Measurements from ENCODE around the gene TAMALIN. TPM values are rescaled to one million over a fixed set of nuclear protein-coding genes. Genes with fewer than 3 reads are reported as not detected.

Gene TAMALIN
- total and polyA plus RNA-seq, 2 experiments from 2014 or later, result 0.34 to 3.0 TPM

DNA sequence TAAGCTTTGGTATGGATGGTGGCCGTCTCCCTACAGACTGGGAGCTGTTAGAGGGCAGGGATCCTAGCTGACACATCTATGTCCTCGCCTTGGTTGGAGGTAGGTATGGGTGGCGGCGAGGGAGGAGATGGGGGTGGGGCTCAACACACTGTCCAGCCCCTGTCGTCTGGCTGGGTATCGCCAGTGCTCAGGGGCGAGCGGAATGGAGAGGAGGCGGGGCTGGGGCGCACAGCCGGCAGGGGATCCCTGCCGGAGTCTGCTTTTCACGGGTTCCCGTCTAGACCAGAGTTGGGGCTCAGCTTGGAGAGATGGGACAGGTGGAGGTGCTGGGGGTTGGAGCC, 16.1 kb downstream of the TAMALIN start (continued):
- TF ChIP-seq, protein P1, sequence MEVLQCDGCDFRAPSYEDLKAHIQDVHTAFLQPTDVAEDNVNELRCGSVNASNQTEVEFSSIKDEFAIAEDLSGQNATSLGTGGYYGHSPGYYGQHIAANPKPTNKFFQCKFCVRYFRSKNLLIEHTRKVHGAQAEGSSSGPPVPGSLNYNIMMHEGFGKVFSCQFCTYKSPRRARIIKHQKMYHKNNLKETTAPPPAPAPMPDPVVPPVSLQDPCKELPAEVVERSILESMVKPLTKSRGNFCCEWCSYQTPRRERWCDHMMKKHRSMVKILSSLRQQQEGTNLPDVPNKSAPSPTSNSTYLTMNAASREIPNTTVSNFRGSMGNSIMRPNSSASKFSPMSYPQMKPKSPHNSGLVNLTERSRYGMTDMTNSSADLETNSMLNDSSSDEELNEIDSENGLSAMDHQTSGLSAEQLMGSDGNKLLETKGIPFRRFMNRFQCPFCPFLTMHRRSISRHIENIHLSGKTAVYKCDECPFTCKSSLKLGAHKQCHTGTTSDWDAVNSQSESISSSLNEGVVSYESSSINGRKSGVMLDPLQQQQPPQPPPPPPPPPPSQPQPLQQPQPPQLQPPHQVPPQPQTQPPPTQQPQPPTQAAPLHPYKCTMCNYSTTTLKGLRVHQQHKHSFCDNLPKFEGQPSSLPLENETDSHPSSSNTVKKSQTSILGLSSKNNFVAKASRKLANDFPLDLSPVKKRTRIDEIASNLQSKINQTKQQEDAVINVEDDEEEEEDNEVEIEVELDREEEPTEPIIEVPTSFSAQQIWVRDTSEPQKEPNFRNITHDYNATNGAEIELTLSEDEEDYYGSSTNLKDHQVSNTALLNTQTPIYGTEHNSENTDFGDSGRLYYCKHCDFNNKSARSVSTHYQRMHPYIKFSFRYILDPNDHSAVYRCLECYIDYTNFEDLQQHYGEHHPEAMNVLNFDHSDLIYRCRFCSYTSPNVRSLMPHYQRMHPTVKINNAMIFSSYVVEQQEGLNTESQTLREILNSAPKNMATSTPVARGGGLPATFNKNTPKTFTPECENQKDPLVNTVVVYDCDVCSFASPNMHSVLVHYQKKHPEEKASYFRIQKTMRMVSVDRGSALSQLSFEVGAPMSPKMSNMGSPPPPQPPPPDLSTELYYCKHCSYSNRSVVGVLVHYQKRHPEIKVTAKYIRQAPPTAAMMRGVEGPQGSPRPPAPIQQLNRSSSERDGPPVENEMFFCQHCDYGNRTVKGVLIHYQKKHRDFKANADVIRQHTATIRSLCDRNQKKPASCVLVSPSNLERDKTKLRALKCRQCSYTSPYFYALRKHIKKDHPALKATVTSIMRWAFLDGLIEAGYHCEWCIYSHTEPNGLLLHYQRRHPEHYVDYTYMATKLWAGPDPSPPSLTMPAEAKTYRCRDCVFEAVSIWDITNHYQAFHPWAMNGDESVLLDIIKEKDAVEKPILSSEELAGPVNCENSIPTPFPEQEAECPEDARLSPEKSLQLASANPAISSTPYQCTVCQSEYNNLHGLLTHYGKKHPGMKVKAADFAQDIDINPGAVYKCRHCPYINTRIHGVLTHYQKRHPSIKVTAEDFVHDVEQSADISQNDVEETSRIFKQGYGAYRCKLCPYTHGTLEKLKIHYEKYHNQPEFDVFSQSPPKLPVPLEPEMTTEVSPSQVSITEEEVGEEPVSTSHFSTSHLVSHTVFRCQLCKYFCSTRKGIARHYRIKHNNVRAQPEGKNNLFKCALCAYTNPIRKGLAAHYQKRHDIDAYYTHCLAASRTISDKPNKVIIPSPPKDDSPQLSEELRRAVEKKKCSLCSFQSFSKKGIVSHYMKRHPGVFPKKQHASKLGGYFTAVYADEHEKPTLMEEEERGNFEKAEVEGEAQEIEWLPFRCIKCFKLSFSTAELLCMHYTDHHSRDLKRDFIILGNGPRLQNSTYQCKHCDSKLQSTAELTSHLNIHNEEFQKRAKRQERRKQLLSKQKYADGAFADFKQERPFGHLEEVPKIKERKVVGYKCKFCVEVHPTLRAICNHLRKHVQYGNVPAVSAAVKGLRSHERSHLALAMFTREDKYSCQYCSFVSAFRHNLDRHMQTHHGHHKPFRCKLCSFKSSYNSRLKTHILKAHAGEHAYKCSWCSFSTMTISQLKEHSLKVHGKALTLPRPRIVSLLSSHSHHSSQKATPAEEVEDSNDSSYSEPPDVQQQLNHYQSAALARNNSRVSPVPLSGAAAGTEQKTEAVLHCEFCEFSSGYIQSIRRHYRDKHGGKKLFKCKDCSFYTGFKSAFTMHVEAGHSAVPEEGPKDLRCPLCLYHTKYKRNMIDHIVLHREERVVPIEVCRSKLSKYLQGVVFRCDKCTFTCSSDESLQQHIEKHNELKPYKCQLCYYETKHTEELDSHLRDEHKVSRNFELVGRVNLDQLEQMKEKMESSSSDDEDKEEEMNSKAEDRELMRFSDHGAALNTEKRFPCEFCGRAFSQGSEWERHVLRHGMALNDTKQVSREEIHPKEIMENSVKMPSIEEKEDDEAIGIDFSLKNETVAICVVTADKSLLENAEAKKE (CRISPR knock-in tag; IDR thresholded peaks at IDR 0.05), result no peak

DNA sequence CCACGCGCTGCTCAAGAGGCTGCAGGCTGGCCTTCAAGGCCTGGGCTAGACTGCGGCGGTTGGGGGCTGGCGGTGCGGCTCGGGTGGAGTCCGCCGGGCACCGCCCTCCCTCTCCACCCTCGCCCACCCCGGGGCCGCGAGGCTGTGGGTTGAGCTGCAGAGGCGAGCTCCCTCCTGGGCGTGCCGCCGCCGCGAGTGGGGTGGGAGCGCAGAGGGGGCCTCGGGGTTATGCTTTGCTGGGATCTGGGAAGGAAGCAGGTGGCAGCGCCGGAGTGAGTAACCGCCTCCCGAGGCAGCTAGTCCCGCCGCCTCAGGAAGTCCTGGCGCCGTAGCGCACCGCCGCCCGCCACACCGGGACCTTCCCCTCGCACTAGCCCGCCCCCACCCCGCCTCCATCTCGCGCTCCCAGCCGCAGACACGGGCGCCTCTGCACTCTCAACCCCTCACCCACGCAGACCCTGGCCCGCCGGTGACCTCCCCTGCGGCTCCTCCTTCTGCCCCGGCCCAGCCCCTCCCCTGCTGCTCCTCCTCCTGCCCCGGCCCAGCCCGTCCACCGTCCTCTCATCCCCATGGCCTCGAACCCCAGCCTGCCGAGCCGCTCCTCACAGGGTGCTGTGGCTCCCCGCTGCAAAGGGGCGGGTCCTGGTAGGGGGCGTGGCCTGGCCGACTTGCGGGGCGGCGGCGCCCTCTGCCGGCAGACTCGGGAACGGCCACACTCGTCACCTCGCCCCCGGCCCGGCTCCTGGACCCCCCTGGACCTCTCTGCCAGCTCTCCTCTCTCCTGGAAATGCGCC, 16.6 kb downstream of the TAMALIN start:
- Mint-ChIP-seq H3K4me1 (peaks cover 24% of the 10 kb centered on the region), H3K4me3 (peak overlapping the region; percentile 67), H3K27ac (no peak overlapping the region), H3K27me3 (ENCODE audit: insufficient read depth, low read depth, poor library complexity) (peaks cover 30% of the 10 kb centered on the region), H3K9me3 (no peaks in the 10 kb centered on the region), H3K36me3 (ENCODE audit: low read depth) (no peaks in the 10 kb centered on the region)
- Histone ChIP-seq H3K27ac (ENCODE audit: low read depth) (no peak overlapping the region), H3K4me1 (ENCODE audit: insufficient read depth) (peaks cover 21% of the 10 kb centered on the region), H3K27me3 (ENCODE audit: insufficient read depth) (peaks cover 39% of the 10 kb centered on the region), H3K36me3 (ENCODE audit: insufficient read depth) (no peaks in the 10 kb centered on the region), H4K20me1 (replicated peaks; ENCODE audit: insufficient read depth) (no peaks in the 10 kb centered on the region), H3K9me2 (ENCODE audit: insufficient read depth) (no peaks in the 10 kb centered on the region), H3K79me2 (replicated peaks; ENCODE audit: insufficient read depth) (no peaks in the 10 kb centered on the region), H3K4me3 (peak overlapping the region; percentile 73), H3K4me2 (peak overlapping the region; percentile 88), H2AFZ (peak overlapping the region; percentile 99), H3F3A (replicated peaks; ENCODE audit: low read depth) (peaks cover 6% of the 10 kb centered on the region; the same call in 1 of the 2 replicates)
- TF ChIP-seq POLR2AphosphoS5 (IDR thresholded peaks at IDR 0.05; ENCODE audit: low read depth), result 0 out of 2 replicates have a peak, but pooled peaks have one; percentile 46
- no peak for TF ChIP-seq ZNF114 (CRISPR knock-in tag; IDR thresholded peaks at IDR 0.05)
- TF ChIP-seq NANOG (IDR thresholded peaks at IDR 0.05; ENCODE audit: borderline replicate concordance), result no peak
- TF ChIP-seq STAT1 (IDR thresholded peaks at IDR 0.05; ENCODE audit: unreplicated experiment), result no peak
- no peak for TF ChIP-seq ZNF331 (CRISPR knock-in tag; IDR thresholded peaks at IDR 0.05; ENCODE audit: low read depth)
- TF ChIP-seq JUNB (IDR thresholded peaks at IDR 0.05; ENCODE audit: unreplicated experiment), result no peak
- TF ChIP-seq, protein P2, sequence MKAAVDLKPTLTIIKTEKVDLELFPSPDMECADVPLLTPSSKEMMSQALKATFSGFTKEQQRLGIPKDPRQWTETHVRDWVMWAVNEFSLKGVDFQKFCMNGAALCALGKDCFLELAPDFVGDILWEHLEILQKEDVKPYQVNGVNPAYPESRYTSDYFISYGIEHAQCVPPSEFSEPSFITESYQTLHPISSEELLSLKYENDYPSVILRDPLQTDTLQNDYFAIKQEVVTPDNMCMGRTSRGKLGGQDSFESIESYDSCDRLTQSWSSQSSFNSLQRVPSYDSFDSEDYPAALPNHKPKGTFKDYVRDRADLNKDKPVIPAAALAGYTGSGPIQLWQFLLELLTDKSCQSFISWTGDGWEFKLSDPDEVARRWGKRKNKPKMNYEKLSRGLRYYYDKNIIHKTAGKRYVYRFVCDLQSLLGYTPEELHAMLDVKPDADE (IDR thresholded peaks at IDR 0.05), result peak; percentile 7; the same call in 1 of the 2 replicates
- TF ChIP-seq, protein P3, sequence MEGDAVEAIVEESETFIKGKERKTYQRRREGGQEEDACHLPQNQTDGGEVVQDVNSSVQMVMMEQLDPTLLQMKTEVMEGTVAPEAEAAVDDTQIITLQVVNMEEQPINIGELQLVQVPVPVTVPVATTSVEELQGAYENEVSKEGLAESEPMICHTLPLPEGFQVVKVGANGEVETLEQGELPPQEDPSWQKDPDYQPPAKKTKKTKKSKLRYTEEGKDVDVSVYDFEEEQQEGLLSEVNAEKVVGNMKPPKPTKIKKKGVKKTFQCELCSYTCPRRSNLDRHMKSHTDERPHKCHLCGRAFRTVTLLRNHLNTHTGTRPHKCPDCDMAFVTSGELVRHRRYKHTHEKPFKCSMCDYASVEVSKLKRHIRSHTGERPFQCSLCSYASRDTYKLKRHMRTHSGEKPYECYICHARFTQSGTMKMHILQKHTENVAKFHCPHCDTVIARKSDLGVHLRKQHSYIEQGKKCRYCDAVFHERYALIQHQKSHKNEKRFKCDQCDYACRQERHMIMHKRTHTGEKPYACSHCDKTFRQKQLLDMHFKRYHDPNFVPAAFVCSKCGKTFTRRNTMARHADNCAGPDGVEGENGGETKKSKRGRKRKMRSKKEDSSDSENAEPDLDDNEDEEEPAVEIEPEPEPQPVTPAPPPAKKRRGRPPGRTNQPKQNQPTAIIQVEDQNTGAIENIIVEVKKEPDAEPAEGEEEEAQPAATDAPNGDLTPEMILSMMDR (conservative IDR thresholded peaks at IDR 0.05; ENCODE audit: low read depth in 2 of 2), result peak; percentile 83 to 96
- peak; percentile 72 for TF ChIP-seq CREB1 (CRISPR knock-in tag; IDR thresholded peaks at IDR 0.05; ENCODE audit: low read depth)
- ATAC-seq, result peak; percentile 42
- peak; percentile 86 for DNase-seq (ENCODE audit: low spot score)
